ENCODE results near the gene DELE1.
"Not testable (repeated sequence)": the region's sequence is repeated elsewhere in the genome, so short reads cannot be mapped to it uniquely, and the experiment has no call there.

Gene DELE1

GRCh38 chr5:141889282-141889871 lies 34.3 kb upstream of the DELE1 start:
- no peak for DNase-seq (ENCODE audit: low read depth)

GRCh38 chr5:141890429-141890828 lies 33.2 kb upstream of the DELE1 start:
- DNase-seq (ENCODE audit: low read depth) = not testable (repeated sequence)

GRCh38 chr5:141897425-141897824 lies 26.2 kb upstream of the DELE1 start:
- no peak for DNase-seq (ENCODE audit: low read depth)

- DNase-seq (ENCODE audit: low read depth) = no peak
These were observed 25.1 kb upstream of the DELE1 start for GRCh38 chr5:141898448-141899049.

- DNase-seq (ENCODE audit: low read depth) = no peak
These were observed 21.5 kb upstream of the DELE1 start for GRCh38 chr5:141902015-141902814.

- DNase-seq (ENCODE audit: low read depth) = no peak
These were observed 20.4 kb upstream of the DELE1 start for GRCh38 chr5:141903261-141903660.

- no peak for DNase-seq (ENCODE audit: low read depth)
These were observed 19.1 kb upstream of the DELE1 start for GRCh38 chr5:141904551-141904950.

GRCh38 chr5:141906517-141906916 lies 17.2 kb upstream of the DELE1 start:
- no peak for DNase-seq (ENCODE audit: low read depth)

- DNase-seq (ENCODE audit: low read depth) = no peak
These were observed 16.7 kb upstream of the DELE1 start for GRCh38 chr5:141906972-141907371.

GRCh38 chr5:141908796-141909195 lies 14.9 kb upstream of the DELE1 start:
- DNase-seq (ENCODE audit: low read depth) = no peak

GRCh38 chr5:141909212-141909611 lies 14.5 kb upstream of the DELE1 start:
- no peak for DNase-seq (ENCODE audit: low read depth)

GRCh38 chr5:141910271-141910673 lies 13.4 kb upstream of the DELE1 start:
- DNase-seq (ENCODE audit: low read depth) = no peak

GRCh38 chr5:141913560-141914198 lies 10.0 kb upstream of the DELE1 start:
- no peak for DNase-seq (ENCODE audit: low read depth)

GRCh38 chr5:141914199-141914743 lies 9.4 kb upstream of the DELE1 start:
- no peak for DNase-seq (ENCODE audit: low read depth)

GRCh38 chr5:141914797-141915196 lies 8.9 kb upstream of the DELE1 start:
- DNase-seq (ENCODE audit: low read depth) = no peak

- DNase-seq (ENCODE audit: low read depth) = no peak
These were observed 7.8 kb upstream of the DELE1 start for GRCh38 chr5:141915881-141916336.

- DNase-seq (ENCODE audit: low read depth) = no peak
These were observed 7.1 kb upstream of the DELE1 start for GRCh38 chr5:141916522-141916921.

- DNase-seq (ENCODE audit: low read depth) = no peak
These were observed 5.9 kb upstream of the DELE1 start for GRCh38 chr5:141917760-141918159.

GRCh38 chr5:141919218-141920119 lies 4.2 kb upstream of the DELE1 start:
- DNase-seq (ENCODE audit: low read depth) = no peak

GRCh38 chr5:141920771-141921170 lies 2.9 kb upstream of the DELE1 start:
- no peak for DNase-seq (ENCODE audit: low read depth)

GRCh38 chr5:141922827-141923447 lies 734 bp upstream of the DELE1 start:
- DNase-seq (ENCODE audit: low read depth) = not testable (repeated sequence)
